ENCODE measurements around the gene R3HDM1. TPM values are rescaled to one million over a fixed set of nuclear protein-coding genes. Genes with fewer than 3 reads are reported as not detected.
"Not testable (repeated sequence)": the region's sequence is repeated elsewhere in the genome, so short reads cannot be mapped to it uniquely, and the experiment has no call there.

Gene R3HDM1
- total RNA-seq, 2 donors from 2014 or later: 19.4 to 22.0 TPM

- ATAC-seq: no peak
- intact Hi-C loops (cut with DNase I): no loop called here
Measured at GRCh38 chr2:135689679-135690078, 158.4 kb downstream of the R3HDM1 start.

DNA sequence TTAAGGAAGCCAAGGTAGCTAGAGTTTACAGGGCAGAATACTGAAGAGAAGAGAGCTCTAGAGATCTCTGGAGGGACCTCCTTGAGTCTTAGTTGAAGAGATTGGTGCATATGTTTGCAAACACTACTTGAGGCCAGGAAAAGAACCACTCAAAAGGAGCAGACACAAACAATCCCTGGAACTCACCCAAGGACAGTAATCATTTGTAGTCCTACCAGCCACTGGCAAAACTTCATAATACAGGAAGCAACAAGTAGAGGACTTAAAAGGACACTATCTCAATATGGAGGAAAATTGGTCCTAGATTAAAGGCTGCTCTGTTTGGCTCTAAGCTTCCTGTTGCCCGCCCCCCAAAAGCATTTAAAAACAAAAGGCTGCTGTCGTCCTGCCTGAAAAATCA lies 163.4 kb downstream of the R3HDM1 start:
- ATAC-seq: no peak
- intact Hi-C loops (cut with DNase I): no loop called here
- DNase-seq: no peak

More at GRCh38 chr2:135689679-135690078, 158.4 kb downstream of the R3HDM1 start:
- DNase-seq: no peak

GRCh38 chr2:135698838-135699237 lies 167.6 kb downstream of the R3HDM1 start:
- ATAC-seq (no peak), DNase-seq (no peak)
- intact Hi-C loops (cut with DNase I): no loop called here

DNA sequence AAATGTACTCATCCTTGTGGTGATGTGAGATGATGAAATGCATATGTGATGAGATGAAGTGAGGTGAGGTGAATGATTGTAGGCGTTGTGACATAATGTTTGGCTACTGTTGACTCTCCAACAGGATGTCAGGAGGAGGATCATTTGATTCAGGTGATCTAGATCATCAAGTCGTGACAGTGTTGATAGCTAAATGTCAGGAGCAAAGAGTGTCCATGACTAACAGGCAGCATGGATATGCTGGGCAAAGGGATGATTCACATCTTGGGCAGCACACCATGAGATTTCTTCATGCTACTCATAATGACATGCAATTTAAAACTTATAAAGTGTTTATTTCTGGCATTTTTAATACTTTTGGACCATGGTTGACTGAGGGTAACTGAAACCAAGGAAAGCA lies 170.2 kb downstream of the R3HDM1 start:
- ATAC-seq: peak in 1 of 2 donors; percentile 75
- intact Hi-C loops (cut with DNase I): no loop called here
- DNase-seq: no peak

GRCh38 chr2:135703300-135703699 lies 172.0 kb downstream of the R3HDM1 start:
- intact Hi-C loops (cut with DNase I): no loop called here
- ATAC-seq (no peak), DNase-seq (no peak)

- intact Hi-C loops (cut with DNase I); DNase-seq; ATAC-seq: not testable (repeated sequence)
Measured at GRCh38 chr2:135704075-135704474, 172.8 kb downstream of the R3HDM1 start.

- intact Hi-C loops (cut with DNase I): no loop called here
- no peak for ATAC-seq
- no peak for DNase-seq
Measured at GRCh38 chr2:135708159-135708558, 176.9 kb downstream of the R3HDM1 start.

DNA sequence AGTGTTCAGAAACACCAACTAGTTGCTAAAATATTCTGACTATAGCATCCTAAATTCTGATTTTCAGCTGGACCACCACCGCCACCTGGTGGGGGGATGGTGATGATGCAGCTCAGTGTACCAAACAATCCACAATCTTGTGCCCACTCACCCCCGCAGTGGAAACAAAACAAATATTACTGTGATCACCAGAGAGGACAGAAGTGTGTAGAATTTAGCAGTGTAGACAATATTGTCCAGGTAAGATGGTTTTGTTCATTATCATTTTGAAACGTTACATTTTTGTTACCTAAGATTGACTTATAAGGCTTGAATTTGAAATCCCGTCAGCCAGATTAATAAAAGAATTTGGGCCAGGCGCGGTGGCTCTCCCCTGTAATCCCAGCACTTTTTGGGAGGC lies 178.7 kb downstream of the R3HDM1 start:
- peak; percentile 46 for DNase-seq
- peak; percentile 47 to 60 for ATAC-seq
- intact Hi-C loops (cut with DNase I): loop anchor here in 1 of 2 donors (5.0 kb wide), 2 partner anchors 238 to 708 kb away; no protein-coding TSS in a partner anchor

- intact Hi-C loops (cut with DNase I); ATAC-seq: not testable (repeated sequence)
Measured at GRCh38 chr2:135715086-135715485, 183.8 kb downstream of the R3HDM1 start.

GRCh38 chr2:135728064-135728743 lies 196.9 kb downstream of the R3HDM1 start:
- no peak for DNase-seq
- intact Hi-C loops (cut with DNase I): loop anchor here in 1 of 2 donors (10.0 kb wide), 1 partner anchor 743 kb away; no protein-coding TSS in a partner anchor
- ATAC-seq: no peak

More at GRCh38 chr2:135715086-135715485, 183.8 kb downstream of the R3HDM1 start:
- DNase-seq: not testable (repeated sequence)

GRCh38 chr2:135732561-135732960 lies 201.3 kb downstream of the R3HDM1 start:
- no peak for ATAC-seq
- DNase-seq: no peak
- intact Hi-C loops (cut with DNase I): no loop called here

DNA sequence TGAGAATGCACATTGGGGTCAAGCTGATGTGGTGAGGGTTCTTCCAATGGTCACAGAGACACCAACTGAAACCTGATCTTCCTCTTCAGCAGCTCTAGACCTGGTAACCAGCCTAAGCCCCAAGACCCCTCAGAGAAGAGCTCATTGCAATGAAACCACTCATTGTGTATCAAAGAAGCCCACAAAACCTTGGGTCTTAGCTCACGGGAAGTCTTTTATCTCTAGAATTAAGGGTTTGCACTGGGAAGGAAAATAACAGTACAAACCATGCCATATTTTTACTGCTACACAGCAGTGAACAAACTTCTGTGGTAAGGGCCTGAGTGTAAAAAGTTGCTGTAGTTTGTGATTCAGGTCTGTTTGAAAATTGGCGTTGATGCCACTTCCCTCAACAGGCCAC lies 201.8 kb downstream of the R3HDM1 start:
- ATAC-seq: no peak
- intact Hi-C loops (cut with DNase I): no loop called here
- DNase-seq: no peak

- DNase-seq (no peak), ATAC-seq (no peak)
- intact Hi-C loops (cut with DNase I): no loop called here
Measured at GRCh38 chr2:135736546-135736945, 205.3 kb downstream of the R3HDM1 start.

DNA sequence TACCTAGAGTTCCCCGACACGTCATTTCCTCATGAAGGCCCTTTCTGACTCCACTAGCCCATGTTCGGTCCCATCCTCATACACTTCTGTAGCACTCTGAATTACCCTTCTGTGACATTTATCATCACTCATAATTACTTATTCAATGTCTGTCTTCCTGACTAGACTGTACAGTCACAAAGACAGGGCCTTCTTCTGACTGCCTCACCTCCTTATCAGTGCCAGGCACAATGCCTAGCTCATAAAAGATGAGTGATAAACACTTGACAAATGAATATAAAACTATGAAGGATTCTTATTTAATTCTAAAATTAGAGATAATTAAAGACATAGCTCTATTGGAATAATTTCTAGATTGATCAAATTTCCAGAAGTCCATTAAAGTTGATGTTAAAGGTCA lies 208.9 kb downstream of the R3HDM1 start:
- DNase-seq: no peak
- ATAC-seq: no peak
- intact Hi-C loops (cut with DNase I): no loop called here

DNA sequence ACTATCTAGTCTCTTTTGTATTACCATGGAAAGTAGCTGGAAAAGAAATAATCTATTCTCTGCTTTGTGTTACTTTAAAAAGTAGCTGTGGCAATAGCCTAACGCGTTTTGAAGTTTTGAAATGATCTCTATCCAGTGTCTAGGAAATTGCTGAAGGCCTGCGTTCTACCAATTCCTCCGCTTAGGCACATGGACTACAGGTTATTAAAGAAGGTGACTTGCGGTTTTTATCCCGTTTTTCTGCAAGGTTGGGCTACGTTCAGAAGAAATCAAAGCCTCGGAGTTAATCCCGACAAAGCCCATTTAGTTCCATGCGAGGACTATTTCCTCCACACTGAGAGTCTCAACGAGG lies 209.7 kb downstream of the R3HDM1 start:
- intact Hi-C loops (cut with DNase I): no loop called here
- ATAC-seq: no peak
- no peak for DNase-seq

- ATAC-seq: peak; percentile 98
- DNase-seq: peak; percentile 98
- intact Hi-C loops (cut with DNase I): no loop called here
Measured at GRCh38 chr2:135741395-135742324, 210.4 kb downstream of the R3HDM1 start, which contains the start of gene UBXN4. Gene UBXN4 (plus strand): TSS chr2:135741855. CDS start chr2:135741930, 75 bp downstream.

DNA sequence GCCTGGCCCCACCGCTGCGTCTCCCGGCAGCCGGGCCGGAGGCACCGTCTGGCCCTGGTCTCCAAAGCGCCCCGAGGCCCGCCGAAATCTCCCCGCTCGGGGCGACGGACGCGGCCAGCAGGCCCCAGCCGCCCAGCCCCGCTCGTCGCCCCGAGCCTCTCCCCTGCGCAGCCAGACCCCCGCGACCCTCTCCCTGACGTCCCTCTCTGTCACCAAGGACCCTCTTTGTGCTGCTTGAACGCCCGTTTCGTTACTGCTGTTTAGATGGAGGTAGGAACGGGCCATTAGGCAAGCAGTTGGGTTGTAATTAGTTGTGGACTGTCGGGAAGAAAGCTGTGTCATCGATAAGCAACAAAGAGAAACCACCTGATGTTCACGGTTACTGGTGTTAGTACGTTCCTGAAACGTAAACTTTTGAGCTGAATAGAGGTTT lies 211.1 kb downstream of the R3HDM1 start:
- no peak for DNase-seq
- intact Hi-C loops (cut with DNase I): no loop called here

DNA sequence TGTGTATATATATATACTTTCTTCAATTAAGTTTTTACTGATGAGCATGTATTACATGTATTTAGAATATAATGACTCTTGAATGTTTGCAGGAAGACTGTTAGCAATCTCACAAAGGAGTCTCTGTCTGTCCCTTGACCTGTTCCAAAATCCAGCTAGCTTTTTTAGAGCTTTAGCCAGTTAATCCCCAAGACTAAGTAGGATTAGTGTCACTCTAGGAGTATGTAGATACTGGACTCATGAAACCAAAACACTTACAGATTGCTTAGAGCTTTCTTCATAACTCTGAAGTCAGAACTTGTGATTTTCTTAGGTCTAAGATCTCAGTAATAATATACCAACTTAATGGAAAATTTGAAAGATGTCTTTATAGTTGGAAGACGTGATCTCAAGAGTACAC lies 212.6 kb downstream of the R3HDM1 start:
- DNase-seq: no peak
- ATAC-seq: no peak
- intact Hi-C loops (cut with DNase I): no loop called here

More for the DNA sequence above, 211.1 kb downstream of the R3HDM1 start:
- ATAC-seq: peak; percentile 46 to 61

DNA sequence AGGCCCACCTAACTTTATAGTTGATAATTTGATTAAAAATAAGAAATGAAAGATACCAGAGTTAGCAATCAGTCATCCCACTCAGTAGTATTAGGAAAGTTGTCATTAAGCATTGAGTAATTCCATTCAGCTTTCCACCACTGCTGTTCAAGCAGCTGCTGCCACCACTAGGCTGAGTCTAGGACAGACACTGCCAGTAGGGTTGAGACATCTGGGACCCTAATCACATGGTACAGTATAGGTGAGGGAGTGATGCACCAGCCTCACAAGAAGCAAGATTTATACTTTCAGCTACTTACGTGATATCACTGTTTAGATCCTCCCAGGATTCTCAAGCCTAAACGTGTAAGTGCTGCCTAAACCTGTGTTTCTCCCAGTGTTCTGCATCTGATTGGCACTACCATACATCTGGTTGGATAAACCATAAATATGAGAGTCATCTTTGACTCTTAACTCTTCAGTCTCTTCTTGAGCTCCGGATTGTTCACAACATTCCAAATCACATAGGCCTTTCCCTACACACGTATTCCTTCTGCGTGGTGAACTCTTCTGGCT lies 213.6 kb downstream of the R3HDM1 start:
- ATAC-seq (no peak), DNase-seq (no peak)
- intact Hi-C loops (cut with DNase I): no loop called here

- ATAC-seq: no peak
- intact Hi-C loops (cut with DNase I): no loop called here
Measured at GRCh38 chr2:135745545-135745944, 214.3 kb downstream of the R3HDM1 start.

More at GRCh38 chr2:135745545-135745944, 214.3 kb downstream of the R3HDM1 start:
- no peak for DNase-seq

Measured in left cardiac atrium (tissue), 4 donors.